ENCODE results near the gene TECRL.

- no peak for TF ChIP-seq EZH2 (IDR thresholded peaks at IDR 0.05)
- no peak for TF ChIP-seq POLR2A (IDR thresholded peaks at IDR 0.05; ENCODE audit: borderline replicate concordance, extremely low read depth, insufficient read depth, insufficient read length)
- TF ChIP-seq CTCF (IDR thresholded peaks at IDR 0.05 in 2 of 3, conservative IDR thresholded peaks at IDR 0.05 in 1 of 3; ENCODE audit: borderline replicate concordance in 1 of 3, insufficient read depth in 1 of 3, low read depth in 2 of 3, low read length in 2 of 3), result no peak
- no peak for TF ChIP-seq YY1 (IDR thresholded peaks at IDR 0.05; ENCODE audit: extremely low read depth, insufficient replicate concordance, low read depth, low read length)
- no peak for TF ChIP-seq JUND (IDR thresholded peaks at IDR 0.05)
- no peak for TF ChIP-seq REST (IDR thresholded peaks at IDR 0.05; ENCODE audit: low read depth)
- no peak for TF ChIP-seq EZH2phosphoT487 (IDR thresholded peaks at IDR 0.05; ENCODE audit: borderline replicate concordance)
- TF ChIP-seq POLR2AphosphoS5 (IDR thresholded peaks at IDR 0.05; ENCODE audit: low read depth, low read length), result no peak
Observed at GRCh38 chr4:64417974-64418373, 8.7 kb upstream of the TECRL start.

Data from HCT116 (cell line).